Naive thymus-derived CD4-positive, alpha-beta T cell (primary cell): ENCODE results near the gene OR13F1. TPM values are rescaled to one million over a fixed set of nuclear protein-coding genes. Genes with fewer than 3 reads are reported as not detected.

Experiments used
- ATAC-seq: fragments of 150-1000 bp; cut with Tn5 transposase; 2 replicates; pipeline ENCODE4 v1.10.0; 2021; ENCODE audit warnings: mild to moderate bottlenecking, moderate library complexity
- CTCF ChIA-PET: fragments of 350-600 bp; sonication (Branson Sonifier 250); formaldehyde crosslinking; loops from one replicate; lab custom pipeline; 2021; ENCODE audit warnings: antibody characterized with exemption; lab: Charles Lee
- POLR2A ChIA-PET: fragments of 350-600 bp; sonication (Branson Sonifier 250); formaldehyde crosslinking; loops from one replicate; lab custom pipeline; 2021; ENCODE audit warnings: antibody characterized with exemption, inconsistent platforms; lab: Charles Lee
- DNase-seq, 9 donors: peaks; one replicate each; pipeline versions ENCODE4 v3.0.0 to v3.0.0-alpha.2; 2020 to 2022; ENCODE audit warnings: mixed read lengths in 1 of 9
- H3K27ac ChIP-seq: one replicate; pipeline ENCODE4 v1.7.0; 2013; ENCODE audit warnings: mild to moderate bottlenecking, low read depth, low read length, moderate library complexity
- H3K27me3 ChIP-seq, 2 donors: one replicate each; pipeline ENCODE4 v1.7.0; 2013; ENCODE audit warnings: low read length in 2 of 2, mild to moderate bottlenecking in 2 of 2, moderate library complexity in 2 of 2; ENCODE audit not compliant: control insufficient read depth in 2 of 2, insufficient read depth in 2 of 2
- H3K36me3 ChIP-seq, 3 experiments: 1 replicate in 2 of 3; 2 replicates in 1 of 3; pipeline ENCODE4 v1.7.0; 2013; ENCODE audit warnings: low read length in 3 of 3, mild to moderate bottlenecking in 3 of 3, moderate library complexity in 1 of 3; ENCODE audit not compliant: insufficient read depth in 3 of 3, control insufficient read depth in 2 of 3
- H3K4me1 ChIP-seq, 2 donors: one replicate each; pipeline ENCODE4 v1.7.0; 2013; ENCODE audit warnings: low read length in 2 of 2, mild to moderate bottlenecking in 2 of 2, moderate library complexity in 1 of 2; ENCODE audit not compliant: control insufficient read depth in 2 of 2, insufficient read depth in 2 of 2
- H3K4me3 ChIP-seq: 2 replicates; pipeline ENCODE4 v1.7.0; 2013; ENCODE audit warnings: mild to moderate bottlenecking, low read length
- H3K9me3 ChIP-seq, 3 experiments: 1 replicate in 2 of 3; 2 replicates in 1 of 3; pipeline ENCODE4 v1.7.0; 2013; ENCODE audit warnings: low read length in 3 of 3; ENCODE audit not compliant: control insufficient read depth in 2 of 3
- H3K27ac Mint-ChIP-seq, 9 donors: one replicate each; pipeline ENCODE4 v1.8.0; 2020 to 2022; ENCODE audit warnings: mixed read lengths in 9 of 9, mild to moderate bottlenecking in 8 of 9, moderate library complexity in 5 of 9, inconsistent platforms in 2 of 9
- H3K27me3 Mint-ChIP-seq, 5 donors: one replicate each; pipeline ENCODE4 v1.8.0; 2021 to 2022; ENCODE audit warnings: mixed read lengths in 5 of 5, mild to moderate bottlenecking in 1 of 5
- H3K36me3 Mint-ChIP-seq, 5 donors: one replicate each; pipeline ENCODE4 v1.8.0; 2020 to 2022; ENCODE audit warnings: mixed read lengths in 5 of 5, mild to moderate bottlenecking in 3 of 5, inconsistent platforms in 1 of 5
- H3K4me1 Mint-ChIP-seq, 7 donors: one replicate each; pipeline ENCODE4 v1.8.0; 2020 to 2022; ENCODE audit warnings: mixed read lengths in 7 of 7, mild to moderate bottlenecking in 3 of 7, inconsistent platforms in 1 of 7
- H3K4me3 Mint-ChIP-seq, 10 donors: one replicate each; pipeline ENCODE4 v1.8.0; 2020 to 2022; ENCODE audit warnings: mild to moderate bottlenecking in 10 of 10, mixed read lengths in 10 of 10, moderate library complexity in 6 of 10, inconsistent platforms in 2 of 10
- H3K9me3 Mint-ChIP-seq, 11 donors: one replicate each; pipeline ENCODE4 v1.8.0; 2020 to 2022; ENCODE audit warnings: mixed read lengths in 11 of 11, mild to moderate bottlenecking in 4 of 11, inconsistent platforms in 1 of 11, moderate library complexity in 1 of 11
- intact Hi-C, 2 donors: fragments of 100-400 bp; cut with micrococcal nuclease; formaldehyde crosslinking; loops; one replicate each; pipeline ENCODE4 v1.15.1; 2023
- polyA plus RNA-seq, 2 donors: library from polyadenylated mRNA; unstranded; fragments of 300-500 nt; fragmentation: Illumina TruSeq; gene quantifications; one replicate each; pipeline ENCODE4 v1.2.3, GENCODE V29; 2021
- total RNA-seq, 6 experiments: library from RNA in 5 of 6; stranded (reverse) in 5 of 6; gene quantifications; 1 replicate in 5 of 6; 2 replicates in 1 of 6; pipeline ENCODE4 v1.2.3 and lab custom pipeline; 2021 to 2026

Gene OR13F1
- total RNA-seq (not detected), polyA plus RNA-seq (not detected), total RNA-seq (lab: John Stamatoyannopoulos, UW) (not detected)

DNA sequence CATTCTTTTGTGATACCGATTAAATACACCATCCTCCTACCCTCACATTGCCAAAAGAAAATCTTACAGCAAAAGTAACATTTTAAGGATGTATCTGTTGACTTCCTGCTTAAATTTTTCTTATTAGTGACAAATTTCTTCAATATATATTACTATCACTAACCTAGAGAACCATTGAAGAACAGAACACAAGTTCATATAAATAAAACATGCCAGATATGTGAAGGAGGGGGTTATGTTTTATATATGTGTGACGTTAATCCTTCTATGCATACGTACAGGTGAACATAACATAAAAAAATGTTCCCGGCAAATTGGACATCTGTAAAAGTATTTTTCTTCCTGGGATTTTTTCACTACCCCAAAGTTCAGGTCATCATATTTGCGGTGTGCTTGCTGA lies at the start of gene OR13F1:
TSS of gene OR13F1 (plus strand) at position 301 of the 400 bp plus-strand sequence. CDS start at position 301, 0 bp downstream.
- POLR2A ChIA-PET = no interaction called here
- Mint-ChIP-seq H3K27ac (peak within 1 kb of the TSS in 1 of 9 donors; percentile 39), H3K9me3 (peaks cover 0 to 13% (median 3%) of the 10 kb centered on the region in 11 donors), H3K4me3 (no peak within 1 kb of the TSS), H3K4me1 (no peaks in the 10 kb centered on the region), H3K36me3 (no peaks in the 10 kb centered on the region), H3K27me3 (peaks cover 0 to 5% (median 0%) of the 10 kb centered on the region in 5 donors)
- Histone ChIP-seq H3K36me3 (no peaks in the 10 kb centered on the region), H3K4me1 (no peaks in the 10 kb centered on the region), H3K27ac (no peak within 1 kb of the TSS), H3K9me3 (no peaks in the 10 kb centered on the region), H3K27me3 (no peaks in the 10 kb centered on the region), H3K4me3 (no peak within 1 kb of the TSS)
- CTCF ChIA-PET = no interaction called here
- intact Hi-C loops = no loop called here
- no peak for DNase-seq
- ATAC-seq = no peak

GRCh38 chr9:104456831-104457230 lies 47.2 kb upstream of the OR13F1 start:
- Histone ChIP-seq H3K36me3 (no peaks in the 10 kb centered on the region), H3K27ac (no peak overlapping the region), H3K9me3 (no peaks in the 10 kb centered on the region), H3K4me3 (no peak overlapping the region), H3K4me1 (no peaks in the 10 kb centered on the region), H3K27me3 (no peaks in the 10 kb centered on the region)
- Mint-ChIP-seq H3K4me3 (no peak overlapping the region), H3K27me3 (peaks cover 0 to 9% (median 0%) of the 10 kb centered on the region in 5 donors), H3K36me3 (no peaks in the 10 kb centered on the region), H3K9me3 (peaks cover 0 to 9% (median 4%) of the 10 kb centered on the region in 11 donors), H3K27ac (no peak overlapping the region), H3K4me1 (no peaks in the 10 kb centered on the region)
- no peak for ATAC-seq
- POLR2A ChIA-PET = no interaction called here
- DNase-seq = no peak
- CTCF ChIA-PET = no interaction called here
- intact Hi-C loops = no loop called here

DNA sequence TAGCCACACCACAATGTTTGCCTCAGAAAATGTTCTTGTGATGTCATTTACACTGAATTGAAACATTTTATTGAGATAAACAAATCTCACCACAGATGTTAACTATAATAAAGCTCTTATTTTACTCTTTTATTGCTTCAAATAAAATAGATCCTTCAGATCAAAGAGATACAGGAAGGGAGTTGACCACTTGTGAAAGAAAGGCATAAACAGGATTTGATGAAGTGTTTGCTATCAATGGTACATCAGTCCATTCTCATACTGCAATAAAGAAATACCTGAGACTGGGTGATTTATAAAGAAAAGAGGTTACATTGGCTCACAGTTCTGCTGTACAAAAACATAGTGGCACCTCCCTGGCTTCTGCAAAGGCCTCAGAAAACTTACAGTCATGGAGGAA lies 40.2 kb upstream of the OR13F1 start:
- ChIA-PET POLR2A (no interaction called here), CTCF (no interaction called here)
- H3K4me1 Mint-ChIP-seq = no peaks in the 10 kb centered on the region
- DNase-seq = no peak
- no peaks in the 10 kb centered on the region for H3K9me3 ChIP-seq
- H3K27me3 ChIP-seq = no peaks in the 10 kb centered on the region
- no peak overlapping the region for H3K4me3 Mint-ChIP-seq
- peaks cover 0 to 3% (median 0%) of the 10 kb centered on the region in 5 donors for H3K36me3 Mint-ChIP-seq
- H3K27me3 Mint-ChIP-seq = peaks cover 0 to 6% (median 0%) of the 10 kb centered on the region in 5 donors
- intact Hi-C loops = loop anchor here in 1 of 2 donors (1.0 kb wide), 1 partner anchor 28 kb away; no protein-coding TSS in a partner anchor
- H3K27ac Mint-ChIP-seq = no peak overlapping the region
- H3K27ac ChIP-seq = no peak overlapping the region
- ATAC-seq = no peak
- H3K4me3 ChIP-seq = no peak overlapping the region
- H3K9me3 Mint-ChIP-seq = peaks cover 0 to 31% (median 10%) of the 10 kb centered on the region in 11 donors
- no peaks in the 10 kb centered on the region for H3K36me3 ChIP-seq
- no peaks in the 10 kb centered on the region for H3K4me1 ChIP-seq

GRCh38 chr9:104468261-104468660 lies 35.8 kb upstream of the OR13F1 start:
- Mint-ChIP-seq H3K9me3 (peaks cover 0 to 31% (median 7%) of the 10 kb centered on the region in 11 donors), H3K27me3 (peaks cover 0 to 1% (median 0%) of the 10 kb centered on the region in 5 donors), H3K4me3 (no peak overlapping the region), H3K4me1 (no peaks in the 10 kb centered on the region), H3K36me3 (peaks cover 0 to 3% (median 0%) of the 10 kb centered on the region in 5 donors), H3K27ac (no peak overlapping the region)
- ATAC-seq (no peak), DNase-seq (no peak)
- intact Hi-C loops = no loop called here
- H3K27ac ChIP-seq = no peak overlapping the region
- no peaks in the 10 kb centered on the region for H3K36me3 ChIP-seq
- no peak overlapping the region for H3K4me3 ChIP-seq
- no peaks in the 10 kb centered on the region for H3K27me3 ChIP-seq
- H3K9me3 ChIP-seq = no peaks in the 10 kb centered on the region
- H3K4me1 ChIP-seq = no peaks in the 10 kb centered on the region
- ChIA-PET CTCF (no interaction called here), POLR2A (no interaction called here)

DNA sequence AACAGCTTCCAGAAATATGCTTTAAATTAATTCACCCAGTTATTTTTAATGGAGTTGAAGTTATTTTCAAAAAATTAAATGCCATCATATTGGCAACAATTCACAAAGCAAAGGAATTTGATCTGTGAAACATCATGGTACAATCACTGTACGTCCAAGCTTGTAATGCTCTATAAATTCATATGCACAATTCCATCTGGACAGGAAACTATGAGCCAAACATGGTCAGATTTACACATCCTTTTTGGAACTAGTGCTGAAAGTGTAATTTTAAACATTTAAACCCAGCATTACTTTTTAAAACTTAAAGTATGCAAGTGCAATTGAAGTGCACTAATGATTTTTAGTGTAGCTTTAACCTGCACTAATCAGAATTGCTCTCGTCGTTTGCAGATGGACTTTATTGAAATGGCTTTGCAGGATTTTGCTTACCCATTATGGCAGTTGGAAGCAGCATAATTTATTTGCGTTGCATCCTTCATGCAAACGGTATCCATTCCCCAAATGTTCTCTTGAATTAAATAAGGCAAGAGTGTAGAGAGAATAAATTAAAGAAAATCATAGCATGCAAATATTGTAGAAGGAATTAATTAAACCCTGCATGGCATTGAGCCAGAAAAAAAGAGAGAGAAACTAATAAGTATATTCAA lies 21.0 kb upstream of the OR13F1 start:
- DNase-seq (no peak), ATAC-seq (no peak)
- Mint-ChIP-seq H3K9me3 (peaks cover 0 to 5% (median 0%) of the 10 kb centered on the region in 11 donors), H3K4me3 (no peak overlapping the region), H3K4me1 (no peaks in the 10 kb centered on the region), H3K27me3 (peaks cover 0 to 5% (median 0%) of the 10 kb centered on the region in 5 donors), H3K36me3 (no peaks in the 10 kb centered on the region), H3K27ac (no peak overlapping the region)
- Histone ChIP-seq H3K27ac (no peak overlapping the region), H3K4me1 (no peaks in the 10 kb centered on the region), H3K27me3 (no peaks in the 10 kb centered on the region), H3K36me3 (no peaks in the 10 kb centered on the region), H3K9me3 (no peaks in the 10 kb centered on the region), H3K4me3 (no peak overlapping the region)
- intact Hi-C loops = no loop called here
- POLR2A ChIA-PET = no interaction called here
- CTCF ChIA-PET = no interaction called here

- no peaks in the 10 kb centered on the region for H3K4me1 ChIP-seq
- POLR2A ChIA-PET = no interaction called here
- no peaks in the 10 kb centered on the region for H3K4me1 Mint-ChIP-seq
Observed at GRCh38 chr9:104485014-104485413, 19.0 kb upstream of the OR13F1 start.

GRCh38 chr9:104494808-104495207 lies 9.3 kb upstream of the OR13F1 start:
- H3K9me3 ChIP-seq = no peaks in the 10 kb centered on the region
- POLR2A ChIA-PET = no interaction called here
- no peaks in the 10 kb centered on the region for H3K36me3 Mint-ChIP-seq

More at GRCh38 chr9:104485014-104485413, 19.0 kb upstream of the OR13F1 start:
- DNase-seq (no peak), ATAC-seq (no peak)
- H3K27me3 ChIP-seq = no peaks in the 10 kb centered on the region
- H3K27ac ChIP-seq = no peak overlapping the region
- no peak overlapping the region for H3K27ac Mint-ChIP-seq
- H3K4me3 Mint-ChIP-seq = no peak overlapping the region
- CTCF ChIA-PET = no interaction called here
- H3K36me3 Mint-ChIP-seq = no peaks in the 10 kb centered on the region
- peaks cover 0 to 5% (median 0%) of the 10 kb centered on the region in 11 donors for H3K9me3 Mint-ChIP-seq
- H3K36me3 ChIP-seq = no peaks in the 10 kb centered on the region
- peaks cover 0 to 5% (median 0%) of the 10 kb centered on the region in 5 donors for H3K27me3 Mint-ChIP-seq
- no peak overlapping the region for H3K4me3 ChIP-seq
- H3K9me3 ChIP-seq = no peaks in the 10 kb centered on the region
- intact Hi-C loops = no loop called here

More at GRCh38 chr9:104494808-104495207, 9.3 kb upstream of the OR13F1 start:
- Histone ChIP-seq H3K27me3 (no peaks in the 10 kb centered on the region), H3K4me1 (no peaks in the 10 kb centered on the region), H3K27ac (no peak overlapping the region), H3K36me3 (no peaks in the 10 kb centered on the region), H3K4me3 (no peak overlapping the region)
- intact Hi-C loops = no loop called here
- Mint-ChIP-seq H3K4me1 (no peaks in the 10 kb centered on the region), H3K4me3 (no peak overlapping the region), H3K9me3 (peaks cover 0 to 10% (median 2%) of the 10 kb centered on the region in 11 donors), H3K27me3 (no peaks in the 10 kb centered on the region), H3K27ac (no peak overlapping the region)
- CTCF ChIA-PET = no interaction called here
- DNase-seq (no peak), ATAC-seq (no peak)
